ENCODE results near the gene CAMKK1. TPM values are rescaled to one million over a fixed set of nuclear protein-coding genes. Genes with fewer than 3 reads are reported as not detected.
A peak's percentile ranks its signal among the peaks of the same experiment; 100 is the strongest.

The CAMKK1 gene
- total RNA-seq, 2 experiments from 2014 or later, result 6.7 to 6.9 TPM

DNA sequence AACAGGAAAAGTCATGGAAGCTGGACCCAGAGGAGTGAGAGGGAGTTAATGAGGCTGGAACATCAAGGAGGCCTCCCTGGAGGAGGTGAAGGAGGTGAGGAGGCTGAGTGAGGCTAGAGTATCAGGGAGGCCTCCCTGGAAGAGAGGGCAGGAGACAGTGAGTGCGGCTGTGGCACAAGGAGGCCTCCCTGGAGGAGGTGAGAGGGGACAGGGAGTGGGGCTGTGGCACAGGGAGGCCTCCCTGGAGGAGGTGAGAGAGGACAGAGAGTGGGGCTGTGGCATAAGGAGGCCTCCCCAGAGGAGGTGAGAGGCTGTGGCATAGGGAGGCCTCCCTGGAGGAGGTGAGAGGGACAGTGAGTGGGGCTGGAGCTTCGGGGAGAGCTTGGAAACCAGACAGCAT lies 5.5 kb downstream of the CAMKK1 start:
- TF ChIP-seq, protein P1, sequence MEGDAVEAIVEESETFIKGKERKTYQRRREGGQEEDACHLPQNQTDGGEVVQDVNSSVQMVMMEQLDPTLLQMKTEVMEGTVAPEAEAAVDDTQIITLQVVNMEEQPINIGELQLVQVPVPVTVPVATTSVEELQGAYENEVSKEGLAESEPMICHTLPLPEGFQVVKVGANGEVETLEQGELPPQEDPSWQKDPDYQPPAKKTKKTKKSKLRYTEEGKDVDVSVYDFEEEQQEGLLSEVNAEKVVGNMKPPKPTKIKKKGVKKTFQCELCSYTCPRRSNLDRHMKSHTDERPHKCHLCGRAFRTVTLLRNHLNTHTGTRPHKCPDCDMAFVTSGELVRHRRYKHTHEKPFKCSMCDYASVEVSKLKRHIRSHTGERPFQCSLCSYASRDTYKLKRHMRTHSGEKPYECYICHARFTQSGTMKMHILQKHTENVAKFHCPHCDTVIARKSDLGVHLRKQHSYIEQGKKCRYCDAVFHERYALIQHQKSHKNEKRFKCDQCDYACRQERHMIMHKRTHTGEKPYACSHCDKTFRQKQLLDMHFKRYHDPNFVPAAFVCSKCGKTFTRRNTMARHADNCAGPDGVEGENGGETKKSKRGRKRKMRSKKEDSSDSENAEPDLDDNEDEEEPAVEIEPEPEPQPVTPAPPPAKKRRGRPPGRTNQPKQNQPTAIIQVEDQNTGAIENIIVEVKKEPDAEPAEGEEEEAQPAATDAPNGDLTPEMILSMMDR (IDR thresholded peaks at IDR 0.05), result no peak
- DNase-seq (no peak), ATAC-seq (no peak)
- peak overlapping the region; percentile 56 for H3K27ac Mint-ChIP-seq
- CTCF ChIA-PET, result interaction anchor here (0.9 to 1.4 kb wide), 2 partner anchors 23 to 149 kb away, joined by 3 to 5 read pairs; no protein-coding TSS in a partner anchor
- H3K27me3 Mint-ChIP-seq, result no peaks in the 10 kb centered on the region
- no peaks in the 10 kb centered on the region for H3K9me3 Mint-ChIP-seq
- intact Hi-C loops (cut with micrococcal nuclease), result no loop called here
- no peaks in the 10 kb centered on the region for H3K36me3 Mint-ChIP-seq (ENCODE audit: low read depth)
- POLR2A ChIA-PET, result no interaction called here
- peaks cover 31% of the 10 kb centered on the region for H3K4me1 Mint-ChIP-seq (ENCODE audit: low read depth)
- no peak overlapping the region for H3K4me3 Mint-ChIP-seq

DNA sequence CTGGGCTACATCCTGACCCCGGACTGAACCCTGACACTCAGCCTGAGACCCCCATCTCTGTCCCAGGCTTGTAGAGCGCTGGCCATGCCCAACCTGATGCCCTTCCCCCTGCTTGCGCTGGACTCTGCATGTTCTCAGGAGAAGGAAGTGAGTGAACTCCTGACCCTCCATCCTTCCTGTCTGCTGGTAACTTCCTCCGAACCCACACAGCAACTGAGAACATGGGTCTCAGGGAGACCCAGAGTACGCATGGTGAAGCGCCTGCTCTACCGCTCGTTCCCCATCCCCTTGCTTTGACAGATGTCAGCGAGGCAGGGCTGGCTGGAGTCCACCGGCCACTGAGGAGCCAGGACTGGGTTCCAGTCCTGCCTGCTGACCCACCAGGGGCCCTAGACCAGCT lies 6.1 kb downstream of the CAMKK1 start:
- no peaks in the 10 kb centered on the region for H3K36me3 Mint-ChIP-seq (ENCODE audit: low read depth)
- H3K9me3 Mint-ChIP-seq, result no peaks in the 10 kb centered on the region
- H3K27me3 Mint-ChIP-seq, result no peaks in the 10 kb centered on the region
- ChIA-PET CTCF (no interaction called here), POLR2A (no interaction called here)
- DNase-seq (peak; percentile 18), ATAC-seq (no peak)
- peak overlapping the region; percentile 56 for H3K27ac Mint-ChIP-seq
- intact Hi-C loops (cut with micrococcal nuclease), result no loop called here
- peaks cover 27% of the 10 kb centered on the region for H3K4me1 Mint-ChIP-seq (ENCODE audit: low read depth)
- H3K4me3 Mint-ChIP-seq, result no peak overlapping the region
- TF ChIP-seq, protein P1 (IDR thresholded peaks at IDR 0.05), result no peak

DNA sequence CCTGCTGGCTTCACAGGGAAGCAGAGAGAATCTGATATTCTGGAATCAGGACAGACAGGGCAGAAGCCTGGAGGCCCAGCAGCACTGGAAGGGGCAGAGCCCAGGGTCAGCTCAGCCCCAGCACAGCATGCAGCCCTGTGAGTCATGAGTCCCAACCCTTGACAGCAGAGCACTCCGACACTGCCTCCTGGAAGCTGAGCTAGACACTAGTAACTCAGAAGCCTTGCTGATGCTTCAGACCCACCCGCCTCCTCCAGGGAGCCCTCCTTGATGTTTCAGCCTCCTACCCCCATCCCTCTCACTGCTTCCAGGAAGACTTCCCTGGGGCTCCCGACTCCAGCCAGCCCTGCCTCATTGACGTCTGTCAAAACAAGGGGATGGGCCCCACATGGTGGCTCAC lies 6.9 kb downstream of the CAMKK1 start:
- no peak overlapping the region for H3K27ac Mint-ChIP-seq
- CTCF ChIA-PET, result interaction anchor here (2.0 kb wide), 1 partner anchor 28 kb away, joined by 8 read pairs; no protein-coding TSS in a partner anchor
- POLR2A ChIA-PET, result interaction anchor here (0.7 kb wide), 2 partner anchors 8 to 131 kb away, joined by 3 read pairs; no protein-coding TSS in a partner anchor

DNA sequence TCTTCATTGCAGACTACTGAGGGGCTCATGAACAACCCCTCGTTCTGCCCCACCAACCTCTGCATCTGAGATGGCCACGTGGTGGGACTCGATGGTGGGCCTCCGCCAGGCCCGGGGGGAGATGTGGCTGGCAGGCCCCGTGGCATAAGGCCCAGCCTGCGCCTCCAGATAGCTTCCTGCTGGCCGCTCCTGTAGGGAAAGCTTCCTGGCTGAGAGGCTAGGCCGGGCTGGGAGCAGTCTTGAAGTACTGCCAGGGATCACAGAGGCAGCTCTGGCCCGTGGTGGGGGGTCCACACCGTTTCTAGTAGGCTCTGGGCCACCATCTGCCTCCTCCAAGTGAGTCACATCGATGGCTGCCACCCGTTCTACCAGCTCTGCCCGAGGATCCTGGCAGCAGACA lies 7.6 kb downstream of the CAMKK1 start:
- H3K27me3 Mint-ChIP-seq, result no peaks in the 10 kb centered on the region
- no peak overlapping the region for H3K4me3 Mint-ChIP-seq
- ChIA-PET CTCF (interaction anchor here (1.0 to 2.0 kb wide), 3 partner anchors 12 to 119 kb away, joined by 3 to 8 read pairs (median 3); no protein-coding TSS in a partner anchor), POLR2A (interaction anchor here (0.7 to 1.5 kb wide), 3 partner anchors 9 to 132 kb away, joined by 3 to 6 read pairs (median 3); partner anchors contain the start of gene NCBP3)
- H3K4me1 Mint-ChIP-seq (ENCODE audit: low read depth), result peaks cover 15% of the 10 kb centered on the region
- no peak for ATAC-seq
- H3K9me3 Mint-ChIP-seq, result no peaks in the 10 kb centered on the region
- no peak for DNase-seq
- no peak overlapping the region for H3K27ac Mint-ChIP-seq
- intact Hi-C loops (cut with micrococcal nuclease), result no loop called here
- no peaks in the 10 kb centered on the region for H3K36me3 Mint-ChIP-seq (ENCODE audit: low read depth)
- TF ChIP-seq, protein P1 (IDR thresholded peaks at IDR 0.05), result no peak

More for the DNA sequence above, 6.9 kb downstream of the CAMKK1 start:
- Mint-ChIP-seq H3K27me3 (no peaks in the 10 kb centered on the region), H3K36me3 (ENCODE audit: low read depth) (no peaks in the 10 kb centered on the region), H3K9me3 (no peaks in the 10 kb centered on the region), H3K4me1 (ENCODE audit: low read depth) (peaks cover 19% of the 10 kb centered on the region), H3K4me3 (no peak overlapping the region)
- DNase-seq (no peak), ATAC-seq (no peak)
- intact Hi-C loops (cut with micrococcal nuclease), result no loop called here
- TF ChIP-seq, protein P1 (IDR thresholded peaks at IDR 0.05), result no peak

DNA sequence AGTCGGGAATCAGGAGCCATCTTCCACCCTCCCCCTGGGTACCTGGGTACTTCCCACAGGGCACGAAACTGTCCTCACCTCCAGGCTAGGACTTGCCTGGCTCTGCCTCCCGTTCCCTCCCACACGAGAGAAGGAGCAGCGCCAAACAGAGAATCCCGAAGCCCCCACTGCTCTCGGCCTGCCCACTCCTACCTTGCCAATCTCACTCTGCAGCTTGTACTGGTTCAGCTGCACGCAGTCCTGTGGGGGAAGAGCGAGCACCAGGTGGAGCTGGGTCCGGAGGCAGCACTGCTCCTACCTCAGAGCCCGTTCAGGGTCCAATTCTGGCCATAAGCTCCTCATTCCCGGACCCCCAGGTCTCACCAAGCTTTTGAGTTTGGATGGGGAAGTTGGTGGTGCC lies 8.7 kb downstream of the CAMKK1 start:
- intact Hi-C loops (cut with micrococcal nuclease), result no loop called here
- no peak overlapping the region for H3K4me3 Mint-ChIP-seq
- H3K4me1 Mint-ChIP-seq (ENCODE audit: low read depth), result peaks cover 12% of the 10 kb centered on the region
- no peaks in the 10 kb centered on the region for H3K9me3 Mint-ChIP-seq
- no peaks in the 10 kb centered on the region for H3K36me3 Mint-ChIP-seq (ENCODE audit: low read depth)
- CTCF ChIA-PET, result interaction anchor here (2.0 kb wide), 1 partner anchor 29 kb away, joined by 8 read pairs; no protein-coding TSS in a partner anchor
- DNase-seq (no peak), ATAC-seq (no peak)
- H3K27ac Mint-ChIP-seq, result no peak overlapping the region
- POLR2A ChIA-PET, result interaction anchor here (1.5 kb wide), 1 partner anchor 38 kb away, joined by 6 read pairs; the partner anchor contains the start of gene NCBP3
- H3K27me3 Mint-ChIP-seq, result no peaks in the 10 kb centered on the region
- TF ChIP-seq, protein P1 (IDR thresholded peaks at IDR 0.05), result no peak

Measured in activated CD8-positive, alpha-beta T cell treated with anti-CD3 and anti-CD28 coated beads for 36 hours (primary cell).